Measurements from ENCODE around the gene PEAK1. TPM values are rescaled to one million over a fixed set of nuclear protein-coding genes. Genes with fewer than 3 reads are reported as not detected.
A peak's percentile ranks its signal among the peaks of the same experiment; 100 is the strongest.

PEAK1 gene
- total and polyA plus RNA-seq, 2 donors (not counting 1 experiment from before 2014, with no cell fraction given): 61.0 to 91.8 TPM

GRCh38 chr15:77459031-77459430, 39.1 kb upstream of the PEAK1 start:
- Histone ChIP-seq H3K4me2 (ENCODE audit: extremely low read depth, insufficient read depth, low read length) (no peak overlapping the region), H3K4me1 (ENCODE audit: control insufficient read depth, extremely low read depth, insufficient read depth, low read length) (peaks cover 22% of the 10 kb centered on the region), H3K36me3 (ENCODE audit: control insufficient read depth, insufficient read depth, low read length) (no peaks in the 10 kb centered on the region), H2AFZ (ENCODE audit: low read length) (no peak overlapping the region), H3K27me3 (ENCODE audit: control insufficient read depth, insufficient read depth, low read length) (no peaks in the 10 kb centered on the region), H3K9ac (ENCODE audit: insufficient read depth, low read length) (no peak overlapping the region), H3K27ac (ENCODE audit: insufficient read depth, low read length) (no peak overlapping the region), H3K79me2 (ENCODE audit: control insufficient read depth, insufficient read depth, low read length) (no peaks in the 10 kb centered on the region), H3K9me3 (ENCODE audit: control insufficient read depth, insufficient read depth, low read depth, low read length) (no peaks in the 10 kb centered on the region), H4K20me1 (ENCODE audit: control insufficient read depth, extremely low read depth, insufficient read depth, low read length) (no peaks in the 10 kb centered on the region), H3K4me3 (replicated peaks in 1 of 4; ENCODE audit: control extremely low read depth in 1 of 4, insufficient read depth in 1 of 4, low read depth in 3 of 4, low read length in 4 of 4) (no peak overlapping the region)
- TF ChIP-seq EZH2 (IDR thresholded peaks at IDR 0.05; ENCODE audit: low read length, missing control alignments): no peak
- TF ChIP-seq CTCF (conservative IDR thresholded peaks at IDR 0.05 in 1 of 2, IDR thresholded peaks at IDR 0.05 in 1 of 2; ENCODE audit: low read depth in 1 of 2, low read length in 2 of 2): no peak
- no peak for DNase-seq (ENCODE audit: low read depth in 2 of 2)

GRCh38 chr15:77457905-77458265, 38.0 kb upstream of the PEAK1 start:
- no peak overlapping the region for H3K9ac ChIP-seq (ENCODE audit: insufficient read depth, low read length)
- DNase-seq (ENCODE audit: low read depth in 2 of 2): peak; percentile 54 to 75

GRCh38 chr15:77457191-77457904, 37.4 kb upstream of the PEAK1 start:
- no peak overlapping the region for H3K4me3 ChIP-seq (replicated peaks in 1 of 4; ENCODE audit: control extremely low read depth in 1 of 4, insufficient read depth in 1 of 4, low read depth in 3 of 4, low read length in 4 of 4)
- H3K79me2 ChIP-seq (ENCODE audit: control insufficient read depth, insufficient read depth, low read length): no peaks in the 10 kb centered on the region
- no peak overlapping the region for H3K4me2 ChIP-seq (ENCODE audit: extremely low read depth, insufficient read depth, low read length)
- no peaks in the 10 kb centered on the region for H3K36me3 ChIP-seq (ENCODE audit: control insufficient read depth, insufficient read depth, low read length)
- H3K9me3 ChIP-seq (ENCODE audit: control insufficient read depth, insufficient read depth, low read depth, low read length): no peaks in the 10 kb centered on the region
- H3K27me3 ChIP-seq (ENCODE audit: control insufficient read depth, insufficient read depth, low read length): no peaks in the 10 kb centered on the region
- H3K9ac ChIP-seq (ENCODE audit: insufficient read depth, low read length): no peak overlapping the region
- no peak overlapping the region for H2AFZ ChIP-seq (ENCODE audit: low read length)
- H3K4me1 ChIP-seq (ENCODE audit: control insufficient read depth, extremely low read depth, insufficient read depth, low read length): peaks cover 22% of the 10 kb centered on the region
- H4K20me1 ChIP-seq (ENCODE audit: control insufficient read depth, extremely low read depth, insufficient read depth, low read length): no peaks in the 10 kb centered on the region
- TF ChIP-seq CTCF (conservative IDR thresholded peaks at IDR 0.05 in 1 of 2, IDR thresholded peaks at IDR 0.05 in 1 of 2; ENCODE audit: low read depth in 1 of 2, low read length in 2 of 2) (no peak), EZH2 (IDR thresholded peaks at IDR 0.05; ENCODE audit: low read length, missing control alignments) (no peak)
- DNase-seq (ENCODE audit: low read depth in 2 of 2): peak; percentile 22 to 40
- H3K27ac ChIP-seq (ENCODE audit: insufficient read depth, low read length): peak overlapping the region; percentile 3

More at GRCh38 chr15:77457905-77458265, 38.0 kb upstream of the PEAK1 start:
- Histone ChIP-seq H3K4me3 (replicated peaks in 1 of 4; ENCODE audit: control extremely low read depth in 1 of 4, insufficient read depth in 1 of 4, low read depth in 3 of 4, low read length in 4 of 4) (no peak overlapping the region), H3K36me3 (ENCODE audit: control insufficient read depth, insufficient read depth, low read length) (no peaks in the 10 kb centered on the region), H4K20me1 (ENCODE audit: control insufficient read depth, extremely low read depth, insufficient read depth, low read length) (no peaks in the 10 kb centered on the region), H3K9me3 (ENCODE audit: control insufficient read depth, insufficient read depth, low read depth, low read length) (no peaks in the 10 kb centered on the region), H3K4me2 (ENCODE audit: extremely low read depth, insufficient read depth, low read length) (no peak overlapping the region), H3K27ac (ENCODE audit: insufficient read depth, low read length) (peak overlapping the region; percentile 3), H3K4me1 (ENCODE audit: control insufficient read depth, extremely low read depth, insufficient read depth, low read length) (peaks cover 22% of the 10 kb centered on the region), H3K79me2 (ENCODE audit: control insufficient read depth, insufficient read depth, low read length) (no peaks in the 10 kb centered on the region), H2AFZ (ENCODE audit: low read length) (no peak overlapping the region), H3K27me3 (ENCODE audit: control insufficient read depth, insufficient read depth, low read length) (no peaks in the 10 kb centered on the region)
- no peak for TF ChIP-seq EZH2 (IDR thresholded peaks at IDR 0.05; ENCODE audit: low read length, missing control alignments)
- no peak for TF ChIP-seq CTCF (conservative IDR thresholded peaks at IDR 0.05 in 1 of 2, IDR thresholded peaks at IDR 0.05 in 1 of 2; ENCODE audit: low read depth in 1 of 2, low read length in 2 of 2)

Measured in fibroblast of lung (primary cell).